ENCODE measurements around the gene RRAS2. TPM values are rescaled to one million over a fixed set of nuclear protein-coding genes. Genes with fewer than 3 reads are reported as not detected.

The RRAS2 gene
- total RNA-seq, 1 experiment from 2014 or later, result 158 TPM

DNA sequence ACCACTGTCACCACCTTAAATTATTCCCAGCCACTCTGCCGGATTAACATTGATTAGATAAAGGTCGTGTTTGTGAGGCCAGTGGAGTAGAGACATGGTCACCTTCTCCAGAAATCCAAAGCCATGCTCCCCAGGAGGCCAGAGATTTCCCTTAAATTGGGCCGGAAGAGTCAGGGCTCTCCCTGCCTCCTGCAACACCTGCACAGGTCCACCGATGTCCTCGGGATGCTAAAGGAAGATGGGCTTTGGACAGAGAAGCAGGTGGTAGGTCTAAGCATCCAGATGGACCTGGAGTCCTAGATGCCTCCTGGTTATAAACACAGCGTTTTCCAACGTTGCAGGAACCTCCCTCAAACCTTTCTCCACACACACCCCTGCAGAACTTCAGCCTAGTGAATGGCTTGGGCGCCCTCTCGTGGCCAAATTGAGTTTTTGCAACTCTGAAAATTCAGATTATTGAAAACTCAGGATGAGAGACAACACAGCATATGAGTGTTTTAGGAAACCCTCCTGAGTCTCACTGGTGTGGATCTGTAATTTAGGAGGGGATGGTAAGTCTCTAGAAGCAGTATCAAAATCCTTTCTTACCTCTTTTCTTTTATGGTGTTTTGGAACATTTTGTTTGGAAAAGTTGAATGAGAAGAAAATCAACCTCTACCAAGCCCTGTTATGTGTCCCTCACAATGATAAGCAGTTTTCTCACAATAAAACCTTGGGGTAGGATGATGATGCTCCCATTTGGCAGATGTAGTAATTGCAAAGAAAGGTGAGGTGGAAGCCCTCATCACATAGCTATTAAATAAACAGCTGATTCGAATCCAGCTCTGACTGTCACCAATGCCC, 109.6 kb downstream of the RRAS2 start:
- Histone ChIP-seq H2BK20ac (ENCODE audit: low read depth, low read length, poor library complexity, severe bottlenecking) (no peak overlapping the region), H3K23ac (ENCODE audit: insufficient read length, low read depth, low read length) (no peak overlapping the region), H3K4ac (ENCODE audit: low read depth, low read length) (no peak overlapping the region), H2AFZ (ENCODE audit: low read length) (peak overlapping the region; percentile 52), H4K5ac (ENCODE audit: insufficient read length, low read depth, low read length) (no peak overlapping the region), H3K18ac (ENCODE audit: insufficient read length, low read depth, low read length) (no peak overlapping the region), H3K14ac (ENCODE audit: insufficient read depth, low read length) (no peak overlapping the region), H3K27ac (ENCODE audit: insufficient read length, low read depth, low read length) (no peak overlapping the region), H2BK5ac (ENCODE audit: insufficient read length, low read length) (no peak overlapping the region), H4K20me1 (ENCODE audit: control insufficient read depth, insufficient read depth, insufficient read length) (no peaks in the 10 kb centered on the region), H3K9me3 (ENCODE audit: control insufficient read depth, low read depth, low read length) (no peaks in the 10 kb centered on the region), H3K4me2 (ENCODE audit: insufficient read depth, insufficient read length, low read length) (no peak overlapping the region), H2BK15ac (ENCODE audit: low read depth, low read length) (no peak overlapping the region), H3K79me2 (ENCODE audit: insufficient read depth, low read length) (no peaks in the 10 kb centered on the region), H2BK12ac (ENCODE audit: insufficient read length, low read depth, low read length) (no peak overlapping the region), H3K23me2 (ENCODE audit: insufficient read length, low read depth, low read length, poor library complexity, severe bottlenecking) (peaks cover 3% of the 10 kb centered on the region), H3K4me1 (ENCODE audit: insufficient read depth, low read length) (peaks cover 3% of the 10 kb centered on the region; the same call in 1 of the 2 replicates), H2BK120ac (ENCODE audit: low read depth, low read length, poor library complexity, severe bottlenecking) (no peak overlapping the region), H3K56ac (ENCODE audit: insufficient read length, low read depth, low read length) (no peak overlapping the region), H4K8ac (replicated peaks; ENCODE audit: insufficient read length, low read depth, low read length) (no peak overlapping the region), H2AK5ac (ENCODE audit: insufficient read length, low read length) (no peak overlapping the region), H3K9ac (ENCODE audit: extremely low read depth, insufficient read length, low read length) (no peak overlapping the region), H3T11ph (ENCODE audit: low read length) (no peak overlapping the region), H4K91ac (ENCODE audit: insufficient read length, low read depth, low read length) (no peak overlapping the region), H3K79me1 (ENCODE audit: insufficient read depth, low read depth, low read length, poor library complexity, severe bottlenecking) (no peaks in the 10 kb centered on the region), H3K27me3 (ENCODE audit: insufficient read depth, low read length) (no peaks in the 10 kb centered on the region)
- Mint-ChIP-seq H3K36me3 (ENCODE audit: insufficient read depth in 1 of 3, low read depth in 3 of 3) (no peaks in the 10 kb centered on the region), H3K4me1 (peaks cover 22 to 24% of the 10 kb centered on the region in 2 experiments), H3K9me3 (no peaks in the 10 kb centered on the region), H3K4me3 (no peak overlapping the region), H3K27ac (peak overlapping the region in 2 of 3 experiments; percentile 34 to 78; a peak in 3 of 7 replicates), H3K27me3 (ENCODE audit: low read depth) (peaks cover 3% of the 10 kb centered on the region)
- DNase-seq, result peak; percentile 71
- TF ChIP-seq, protein P1, sequence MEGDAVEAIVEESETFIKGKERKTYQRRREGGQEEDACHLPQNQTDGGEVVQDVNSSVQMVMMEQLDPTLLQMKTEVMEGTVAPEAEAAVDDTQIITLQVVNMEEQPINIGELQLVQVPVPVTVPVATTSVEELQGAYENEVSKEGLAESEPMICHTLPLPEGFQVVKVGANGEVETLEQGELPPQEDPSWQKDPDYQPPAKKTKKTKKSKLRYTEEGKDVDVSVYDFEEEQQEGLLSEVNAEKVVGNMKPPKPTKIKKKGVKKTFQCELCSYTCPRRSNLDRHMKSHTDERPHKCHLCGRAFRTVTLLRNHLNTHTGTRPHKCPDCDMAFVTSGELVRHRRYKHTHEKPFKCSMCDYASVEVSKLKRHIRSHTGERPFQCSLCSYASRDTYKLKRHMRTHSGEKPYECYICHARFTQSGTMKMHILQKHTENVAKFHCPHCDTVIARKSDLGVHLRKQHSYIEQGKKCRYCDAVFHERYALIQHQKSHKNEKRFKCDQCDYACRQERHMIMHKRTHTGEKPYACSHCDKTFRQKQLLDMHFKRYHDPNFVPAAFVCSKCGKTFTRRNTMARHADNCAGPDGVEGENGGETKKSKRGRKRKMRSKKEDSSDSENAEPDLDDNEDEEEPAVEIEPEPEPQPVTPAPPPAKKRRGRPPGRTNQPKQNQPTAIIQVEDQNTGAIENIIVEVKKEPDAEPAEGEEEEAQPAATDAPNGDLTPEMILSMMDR (conservative IDR thresholded peaks at IDR 0.05), result peak; percentile 95
- no CpG with 5 or more reads among the region's 10 CpGs for whole genome bisulfite sequencing (ENCODE audit: extremely low coverage, insufficient read length, low lambda C conversion rate)

All from H9 (cell line).